Smooth muscle cell (in vitro differentiated cells): ENCODE measurements around the gene PCDHA2. TPM values are rescaled to one million over a fixed set of nuclear protein-coding genes. Genes with fewer than 3 reads are reported as not detected.

Experiments
- DNase-seq: peaks from one replicate; lab custom pipeline; 2025; ENCODE audit not compliant: unreplicated experiment; lab: John Stamatoyannopoulos, UW
- H2AFZ ChIP-seq: fragments of 200-600 bp; sonication (generic); 2 replicates; pipeline ENCODE4 v1.6.0; 2016; ENCODE audit warnings: antibody characterized with exemption, low read depth, mild to moderate bottlenecking
- H3F3A ChIP-seq: fragments of 200-600 bp; sonication (generic); 2 replicates; pipeline ENCODE4 v1.6.0; 2017; ENCODE audit warnings: antibody characterized with exemption, low read depth
- H3K27ac ChIP-seq: fragments of 200-600 bp; sonication (generic); 2 replicates; pipeline ENCODE4 v1.5.1; 2016; ENCODE audit warnings: low read depth, mild to moderate bottlenecking
- H3K27me3 ChIP-seq: fragments of 200-600 bp; sonication (generic); 2 replicates; pipeline ENCODE4 v1.6.1; 2016; ENCODE audit warnings: low read depth, mild to moderate bottlenecking
- H3K36me3 ChIP-seq: fragments of 200-600 bp; sonication (generic); 2 replicates; pipeline ENCODE4 v1.5.1; 2016; ENCODE audit warnings: low read depth
- H3K4me1 ChIP-seq: fragments of 200-600 bp; sonication (generic); 2 replicates; pipeline ENCODE4 v1.5.1; 2016; ENCODE audit warnings: low read depth
- H3K4me2 ChIP-seq: fragments of 200-600 bp; sonication (generic); 2 replicates; pipeline ENCODE4 v1.6.0; 2016; ENCODE audit warnings: mild to moderate bottlenecking
- H3K4me3 ChIP-seq: fragments of 200-600 bp; sonication (generic); 2 replicates; pipeline ENCODE4 v1.5.1; 2016; ENCODE audit warnings: mild to moderate bottlenecking
- H3K79me2 ChIP-seq: fragments of 200-600 bp; sonication (generic); 2 replicates; pipeline ENCODE4 v1.6.0; 2016; ENCODE audit warnings: low read depth, mild to moderate bottlenecking
- H3K9ac ChIP-seq: fragments of 200-600 bp; sonication (generic); 2 replicates; pipeline ENCODE4 v1.6.0; 2016; ENCODE audit warnings: low read depth
- H3K9me3 ChIP-seq: fragments of 200-600 bp; sonication (generic); replicated peaks from 2 replicates; pipeline ENCODE4 v1.5.1; 2016; ENCODE audit warnings: low read depth
- H4K20me1 ChIP-seq: fragments of 200-600 bp; sonication (generic); 2 replicates; pipeline ENCODE4 v1.6.0; 2016; ENCODE audit warnings: low read depth
- CTCF ChIP-seq: fragments of 200-600 bp; sonication (generic); IDR thresholded peaks from 2 replicates; pipeline ENCODE4 v1.5.1; 2017; ENCODE audit warnings: borderline replicate concordance, mild to moderate bottlenecking, antibody characterized with exemption; ENCODE audit not compliant: insufficient read depth, poor library complexity, severe bottlenecking
- WGBS: methylation state at CpG from one replicate; pipeline ENCODE4 v1.1.7; 2016; ENCODE audit warnings: low lambda C conversion rate; 5-methylcytosine and 5-hydroxymethylcytosine counted together
- polyA plus RNA-seq: library from polyadenylated mRNA; unstranded; fragments of >200 nt; fragmentation: Nextera tagmentation; extraction: Ambion mirVana; gene quantifications from 2 replicates; pipeline ENCODE4 v1.2.1, GENCODE V29; 2016
- total RNA-seq: library from RNA; depleted of rRNA; stranded (reverse); fragments of >200 nt; gene quantifications from 2 replicates; pipeline ENCODE4 v1.2.3, GENCODE V29; 2014

PCDHA2 gene
- total and polyA plus RNA-seq, 2 experiments from 2014 or later, result 2.7 to 4.7 TPM

- TF ChIP-seq CTCF, result no peak
- H4K20me1 ChIP-seq, result no peaks in the 10 kb centered on the region
- no peaks in the 10 kb centered on the region for H3F3A ChIP-seq
These were observed 41.2 kb downstream of the PCDHA2 start for GRCh38 chr5:140835622-140836510.

GRCh38 chr5:140840978-140841962, 46.6 kb downstream of the PCDHA2 start, which contains the start of gene PCDHA8:
Gene PCDHA8, plus strand, starts transcription at chr5:140841187. Its CDS starts 135 bp downstream, at chr5:140841322.
- Histone ChIP-seq H3F3A (no peaks in the 10 kb centered on the region), H3K27me3 (no peaks in the 10 kb centered on the region), H3K4me1 (no peaks in the 10 kb centered on the region), H3K9ac (no peak within 1 kb of the TSS), H2AFZ (no peak within 1 kb of the TSS), H3K9me3 (no peaks in the 10 kb centered on the region), H3K79me2 (no peaks in the 10 kb centered on the region), H3K27ac (no peak within 1 kb of the TSS), H4K20me1 (no peaks in the 10 kb centered on the region), H3K4me2 (no peak within 1 kb of the TSS), H3K4me3 (no peak within 1 kb of the TSS), H3K36me3 (no peaks in the 10 kb centered on the region)
- DNase-seq, result no peak
- WGBS, result 69% methylated on average over 47 of the region's 47 CpGs
- TF ChIP-seq CTCF, result no peak

More at GRCh38 chr5:140835622-140836510, 41.2 kb downstream of the PCDHA2 start:
- Histone ChIP-seq H3K4me2 (no peak overlapping the region), H2AFZ (no peak overlapping the region), H3K27ac (no peak overlapping the region), H3K9ac (no peak overlapping the region), H3K79me2 (no peaks in the 10 kb centered on the region), H3K4me1 (no peaks in the 10 kb centered on the region), H3K36me3 (no peaks in the 10 kb centered on the region), H3K27me3 (no peaks in the 10 kb centered on the region), H3K4me3 (no peak overlapping the region), H3K9me3 (no peaks in the 10 kb centered on the region)
- 98% methylated on average over 96 of the region's 103 CpGs for WGBS
- no peak for DNase-seq

- Histone ChIP-seq H3F3A (no peaks in the 10 kb centered on the region), H3K4me2 (no peak overlapping the region), H3K27me3 (no peaks in the 10 kb centered on the region), H2AFZ (no peak overlapping the region), H3K9ac (no peak overlapping the region), H3K79me2 (no peaks in the 10 kb centered on the region), H3K27ac (no peak overlapping the region), H4K20me1 (no peaks in the 10 kb centered on the region), H3K36me3 (no peaks in the 10 kb centered on the region), H3K4me3 (no peak overlapping the region), H3K4me1 (no peaks in the 10 kb centered on the region), H3K9me3 (no peaks in the 10 kb centered on the region)
- no peak for DNase-seq
- no peak for TF ChIP-seq CTCF
- WGBS, result 99% methylated on average over 77 of the region's 87 CpGs
These were observed 48.4 kb downstream of the PCDHA2 start for GRCh38 chr5:140842798-140843733.

Other genes starting within 250 kb of the PCDHA2 start
- not detected in 2 replicates for gene EIF4EBP3, start 247.2 kb upstream of the PCDHA2 start, total RNA-seq
- gene EIF4EBP3, start 247.2 kb upstream of the PCDHA2 start, polyA plus RNA-seq, result 3.4 and 4.1 TPM in 2 replicates
- gene SRA1, start 237.4 kb upstream of the PCDHA2 start, total RNA-seq, result 44.6 and 61.4 TPM in 2 replicates
- gene SRA1, start 237.4 kb upstream of the PCDHA2 start, polyA plus RNA-seq, result 144 and 146 TPM in 2 replicates
- 11.5 and 19.0 TPM in 2 replicates for gene APBB3, start 230.3 kb upstream of the PCDHA2 start, total RNA-seq
- gene APBB3, start 230.3 kb upstream of the PCDHA2 start, polyA plus RNA-seq, result 18.8 and 28.3 TPM in 2 replicates
- gene SLC35A4, start 230.0 kb upstream of the PCDHA2 start, total RNA-seq, result 38.1 and 42.7 TPM in 2 replicates
- gene SLC35A4, start 230.0 kb upstream of the PCDHA2 start, polyA plus RNA-seq, result 75.4 and 82.9 TPM in 2 replicates
- gene CD14, start 161.7 kb upstream of the PCDHA2 start, total RNA-seq, result 0.54 TPM in 1 of 2 replicates, not detected in the other
- 0.09 and 0.69 TPM in 2 replicates for gene CD14, start 161.7 kb upstream of the PCDHA2 start, polyA plus RNA-seq
- 3.3 and 11.4 TPM in 2 replicates for gene TMCO6, start 155.4 kb upstream of the PCDHA2 start, total RNA-seq
- 4.4 and 5.9 TPM in 2 replicates for gene TMCO6, start 155.4 kb upstream of the PCDHA2 start, polyA plus RNA-seq
- 24.3 and 63.0 TPM in 2 replicates for gene NDUFA2, start 147.2 kb upstream of the PCDHA2 start, total RNA-seq
- 120 and 126 TPM in 2 replicates for gene NDUFA2, start 147.2 kb upstream of the PCDHA2 start, polyA plus RNA-seq
- 85.1 and 87.5 TPM in 2 replicates for gene IK, start 147.0 kb upstream of the PCDHA2 start, total RNA-seq
- gene IK, start 147.0 kb upstream of the PCDHA2 start, polyA plus RNA-seq, result 77.6 and 79.3 TPM in 2 replicates
- 11.2 and 14.2 TPM in 2 replicates for gene WDR55, start 129.9 kb upstream of the PCDHA2 start, total RNA-seq
- 20.6 and 23.6 TPM in 2 replicates for gene WDR55, start 129.9 kb upstream of the PCDHA2 start, polyA plus RNA-seq
- 0.27 and 2.2 TPM in 2 replicates for gene DND1, start 121.3 kb upstream of the PCDHA2 start, total RNA-seq
- 0.31 and 0.64 TPM in 2 replicates for gene DND1, start 121.3 kb upstream of the PCDHA2 start, polyA plus RNA-seq
- gene HARS1, start 103.5 kb upstream of the PCDHA2 start, total RNA-seq, result 29.4 and 54.5 TPM in 2 replicates
- 72.1 and 83.8 TPM in 2 replicates for gene HARS1, start 103.5 kb upstream of the PCDHA2 start, polyA plus RNA-seq
- gene HARS2, start 103.4 kb upstream of the PCDHA2 start, total RNA-seq, result 15.3 and 19.3 TPM in 2 replicates
- gene HARS2, start 103.4 kb upstream of the PCDHA2 start, polyA plus RNA-seq, result 24.3 and 25.7 TPM in 2 replicates
- gene ZMAT2, start 94.4 kb upstream of the PCDHA2 start, total RNA-seq, result 32.9 and 39.7 TPM in 2 replicates
- 34.6 and 37.2 TPM in 2 replicates for gene ZMAT2, start 94.4 kb upstream of the PCDHA2 start, polyA plus RNA-seq
- gene PCDHA1, start 8.7 kb upstream of the PCDHA2 start, total RNA-seq, result 0.04 TPM in 1 of 2 replicates, not detected in the other
- not detected in 2 replicates for gene PCDHA1, start 8.7 kb upstream of the PCDHA2 start, polyA plus RNA-seq
- gene PCDHA3, start 6.2 kb downstream of the PCDHA2 start, total RNA-seq, result 3.2 and 3.9 TPM in 2 replicates
- 0.47 and 0.89 TPM in 2 replicates for gene PCDHA3, start 6.2 kb downstream of the PCDHA2 start, polyA plus RNA-seq
- 7.1 and 10.8 TPM in 2 replicates for gene PCDHA4, start 12.2 kb downstream of the PCDHA2 start, total RNA-seq
- gene PCDHA4, start 12.2 kb downstream of the PCDHA2 start, polyA plus RNA-seq, result 4.1 and 5.0 TPM in 2 replicates
- 0.31 and 1.7 TPM in 2 replicates for gene PCDHA5, start 26.8 kb downstream of the PCDHA2 start, total RNA-seq
- gene PCDHA5, start 26.8 kb downstream of the PCDHA2 start, polyA plus RNA-seq, result 0.05 and 0.14 TPM in 2 replicates
- gene PCDHA6, start 33.1 kb downstream of the PCDHA2 start, total RNA-seq, result 1.2 and 2.4 TPM in 2 replicates
- 0.17 and 0.22 TPM in 2 replicates for gene PCDHA6, start 33.1 kb downstream of the PCDHA2 start, polyA plus RNA-seq
- 2.4 and 3.1 TPM in 2 replicates for gene PCDHA7, start 39.4 kb downstream of the PCDHA2 start, total RNA-seq
- gene PCDHA7, start 39.4 kb downstream of the PCDHA2 start, polyA plus RNA-seq, result 0.37 and 1.0 TPM in 2 replicates
- 0.40 and 0.94 TPM in 2 replicates for gene PCDHA8, start 46.3 kb downstream of the PCDHA2 start, total RNA-seq
- 0.40 and 0.45 TPM in 2 replicates for gene PCDHA8, start 46.3 kb downstream of the PCDHA2 start, polyA plus RNA-seq
- gene PCDHA9, start 53.5 kb downstream of the PCDHA2 start, total RNA-seq, result 1.7 and 2.1 TPM in 2 replicates
- gene PCDHA9, start 53.5 kb downstream of the PCDHA2 start, polyA plus RNA-seq, result 0.27 and 0.43 TPM in 2 replicates
- 16.1 and 19.6 TPM in 2 replicates for gene PCDHA10, start 61.0 kb downstream of the PCDHA2 start, total RNA-seq
- 9.0 and 10.1 TPM in 2 replicates for gene PCDHA10, start 61.0 kb downstream of the PCDHA2 start, polyA plus RNA-seq
- gene PCDHA11, start 74.1 kb downstream of the PCDHA2 start, total RNA-seq, result 2.1 and 3.8 TPM in 2 replicates
- 1.6 and 3.0 TPM in 2 replicates for gene PCDHA11, start 74.1 kb downstream of the PCDHA2 start, polyA plus RNA-seq
- gene PCDHA12, start 80.5 kb downstream of the PCDHA2 start, total RNA-seq, result 7.3 and 9.6 TPM in 2 replicates
- 2.2 and 2.9 TPM in 2 replicates for gene PCDHA12, start 80.5 kb downstream of the PCDHA2 start, polyA plus RNA-seq
- 0.99 and 2.5 TPM in 2 replicates for gene PCDHA13, start 87.3 kb downstream of the PCDHA2 start, total RNA-seq
- gene PCDHA13, start 87.3 kb downstream of the PCDHA2 start, polyA plus RNA-seq, result 0.30 and 1.3 TPM in 2 replicates
- gene PCDHAC1, start 131.4 kb downstream of the PCDHA2 start, total RNA-seq, result 5.6 and 9.3 TPM in 2 replicates
- gene PCDHAC1, start 131.4 kb downstream of the PCDHA2 start, polyA plus RNA-seq, result 0.13 and 0.97 TPM in 2 replicates
- gene PCDHAC2, start 171.6 kb downstream of the PCDHA2 start, total RNA-seq, result 5.2 and 7.4 TPM in 2 replicates
- gene PCDHAC2, start 171.6 kb downstream of the PCDHA2 start, polyA plus RNA-seq, result 3.5 and 4.7 TPM in 2 replicates